PC-3 (cell line): ENCODE results near the gene TTI1. TPM values are rescaled to one million over a fixed set of nuclear protein-coding genes. Genes with fewer than 3 reads are reported as not detected.

Source experiments
- ATAC-seq: fragments of 200-7000 bp; cut with Tn5 transposase; 2 replicates; pipeline ENCODE4 v1.9.1; 2020; ENCODE audit warnings: mild to moderate bottlenecking, moderate library complexity
- BruUV-seq: library from RNA; stranded (reverse); fragments of 400-500 nt; replicated peaks from 2 replicates; lab custom pipeline; 2021; lab: Mats Ljungman, UMichigan
- CTCF ChIA-PET: fragments of 300-600 bp; sonication (Branson Sonifier 250); formaldehyde crosslinking; loops from one replicate; lab custom pipeline; 2022; ENCODE audit warnings: antibody characterized with exemption; lab: Charles Lee
- POLR2A ChIA-PET: fragments of 300-600 bp; sonication (Branson Sonifier 250); formaldehyde crosslinking; loops from one replicate; lab custom pipeline; 2022; ENCODE audit warnings: antibody characterized with exemption; ENCODE audit not compliant: unreplicated experiment; lab: Charles Lee
- DNase-seq: peaks from one replicate; pipeline ENCODE4 v3.0.0-alpha.2; 2015
- H2AFZ ChIP-seq: fragments of 300-600 bp; sonication (generic); 2 replicates; pipeline ENCODE4 v1.6.0; 2016; ENCODE audit warnings: antibody characterized with exemption, low read length
- H3F3A ChIP-seq: fragments of 300-600 bp; sonication (generic); one replicate; pipeline ENCODE4 v1.6.0; 2017; ENCODE audit warnings: antibody characterized with exemption, low read length, control low read depth, mild to moderate bottlenecking; ENCODE audit not compliant: unreplicated experiment
- H3K27ac ChIP-seq: fragments of 300-600 bp; sonication (generic); 2 replicates; pipeline ENCODE4 v1.5.1; 2016; ENCODE audit warnings: mild to moderate bottlenecking, low read length
- H3K27me3 ChIP-seq: fragments of 300-600 bp; sonication (generic); 2 replicates; pipeline ENCODE4 v1.6.1; 2016; ENCODE audit warnings: low read length, mixed read lengths
- H3K36me3 ChIP-seq: fragments of 300-600 bp; sonication (generic); 2 replicates; pipeline ENCODE4 v1.6.1; 2016; ENCODE audit warnings: low read depth, mixed run types, low read length, mixed read lengths
- H3K4me1 ChIP-seq: fragments of 300-600 bp; sonication (generic); 2 replicates; pipeline ENCODE4 v1.5.1; 2016; ENCODE audit warnings: low read length; ENCODE audit not compliant: insufficient read depth
- H3K4me2 ChIP-seq: fragments of 300-600 bp; sonication (generic); 2 replicates; pipeline ENCODE4 v1.6.0; 2016; ENCODE audit warnings: low read length
- H3K4me3 ChIP-seq: fragments of 300-600 bp; sonication (generic); 2 replicates; pipeline ENCODE4 v1.5.1; 2016; ENCODE audit warnings: mild to moderate bottlenecking, low read length, mixed read lengths
- H3K79me2 ChIP-seq: fragments of 300-600 bp; sonication (generic); 2 replicates; pipeline ENCODE4 v1.6.1; 2017; ENCODE audit warnings: low read length, mixed read lengths
- H3K9ac ChIP-seq: fragments of 300-600 bp; sonication (generic); 2 replicates; pipeline ENCODE4 v1.6.0; 2016; ENCODE audit warnings: mild to moderate bottlenecking, low read length
- H3K9me2 ChIP-seq: fragments of 300-600 bp; sonication (generic); replicated peaks from 2 replicates; pipeline ENCODE4 v1.6.1; 2016; ENCODE audit warnings: mixed run types, low read length, mixed read lengths
- H3K9me3 ChIP-seq: fragments of 300-600 bp; sonication (generic); 2 replicates; pipeline ENCODE4 v1.6.1; 2016; ENCODE audit warnings: low read length, mixed read lengths
- H4K20me1 ChIP-seq: fragments of 300-600 bp; sonication (generic); 2 replicates; pipeline ENCODE4 v1.6.1; 2016; ENCODE audit warnings: low read length, mixed read lengths
- CTCF ChIP-seq: fragments of 300-600 bp; sonication (generic); conservative IDR thresholded peaks from 2 replicates; pipeline ENCODE4 v1.5.1; 2017; ENCODE audit warnings: antibody characterized with exemption, low read depth, mild to moderate bottlenecking, low read length
- EZH2 ChIP-seq: fragments of 300-600 bp; sonication (generic); IDR thresholded peaks from one replicate; pipeline ENCODE4 v1.6.1; 2017; ENCODE audit warnings: antibody characterized with exemption, mild to moderate bottlenecking, low read length; ENCODE audit not compliant: unreplicated experiment
- EZH2phosphoT487 ChIP-seq: fragments of 300-600 bp; sonication (generic); IDR thresholded peaks from 2 replicates; pipeline ENCODE4 v1.6.1; 2018; ENCODE audit warnings: mild to moderate bottlenecking, antibody characterized with exemption, low read length, borderline replicate concordance
- intact Hi-C: fragments of 100-400 bp; cut with micrococcal nuclease; formaldehyde crosslinking; loops from 2 replicates; pipeline ENCODE4 v1.9.0; 2023
- total RNA-seq: library from RNA; depleted of rRNA; stranded (reverse); fragments of >200 nt; gene quantifications from 2 replicates; pipeline ENCODE4 v1.2.3, GENCODE V29; 2014

Gene TTI1
- total RNA-seq, 1 experiment from 2014 or later = 23.2 TPM

GRCh38 chr20:38036366-38036765 lies 3.1 kb upstream of the TTI1 start:
- Histone ChIP-seq H3K4me1 (peaks cover 59% of the 10 kb centered on the region), H4K20me1 (peaks cover 9% of the 10 kb centered on the region), H3K9me3 (no peaks in the 10 kb centered on the region), H3K9me2 (no peaks in the 10 kb centered on the region), H3K79me2 (peaks cover 100% of the 10 kb centered on the region), H3K4me2 (peak overlapping the region; percentile 59), H3K9ac (no peak overlapping the region), H3K27ac (no peak overlapping the region), H3K27me3 (no peaks in the 10 kb centered on the region), H3K36me3 (peaks cover 26% of the 10 kb centered on the region; the same call in 1 of the 2 replicates), H2AFZ (no peak overlapping the region), H3K4me3 (peak overlapping the region; percentile 54), H3F3A (no peaks in the 10 kb centered on the region)
- TF ChIP-seq EZH2phosphoT487 = no peak
- TF ChIP-seq CTCF = no peak
- TF ChIP-seq EZH2 = no peak
- no TSS peak for BruUV-seq
- CTCF ChIA-PET = no interaction called here
- POLR2A ChIA-PET = interaction anchor here (0.5 to 0.9 kb wide), 2 partner anchors 42 to 271 kb away, joined by 3 to 6 read pairs; no protein-coding TSS in a partner anchor
- intact Hi-C loops = no loop called here
- ATAC-seq (no peak), DNase-seq (no peak)

- POLR2A ChIA-PET = no interaction called here
- H4K20me1 ChIP-seq = peaks cover 9% of the 10 kb centered on the region
- CTCF ChIA-PET = no interaction called here
- TF ChIP-seq EZH2phosphoT487 = no peak
- TF ChIP-seq CTCF = no peak
- no peak for TF ChIP-seq EZH2
- peak overlapping the region; percentile 98 for H3K9ac ChIP-seq
- H3K9me2 ChIP-seq = no peaks in the 10 kb centered on the region
- H3K4me3 ChIP-seq = peak overlapping the region; percentile 94
- H3K79me2 ChIP-seq = peaks cover 100% of the 10 kb centered on the region
- peaks cover 12% of the 10 kb centered on the region; the same call in 1 of the 2 replicates for H3K36me3 ChIP-seq
- H3K27me3 ChIP-seq = no peaks in the 10 kb centered on the region
- no peaks in the 10 kb centered on the region for H3F3A ChIP-seq
- 0 out of 2 replicates have a peak overlapping the region, but pooled peaks have one; percentile 75 for H3K27ac ChIP-seq
- intact Hi-C loops = no loop called here
- ATAC-seq (no peak), DNase-seq (peak; percentile 29)
- H3K4me2 ChIP-seq = peak overlapping the region; percentile 86
- peaks cover 64% of the 10 kb centered on the region for H3K4me1 ChIP-seq
- H2AFZ ChIP-seq = no peak overlapping the region
- no peaks in the 10 kb centered on the region for H3K9me3 ChIP-seq
- BruUV-seq = TSS peak; percentile 30
Observed at GRCh38 chr20:38034961-38035360, 1.7 kb upstream of the TTI1 start.

- no TSS peak for BruUV-seq
- H3K4me2 ChIP-seq = peak overlapping the region; percentile 86
- H3K4me1 ChIP-seq = peaks cover 63% of the 10 kb centered on the region
- intact Hi-C loops = no loop called here
- H4K20me1 ChIP-seq = peaks cover 9% of the 10 kb centered on the region
- H3K27me3 ChIP-seq = no peaks in the 10 kb centered on the region
- no peaks in the 10 kb centered on the region for H3K9me3 ChIP-seq
- peak overlapping the region; percentile 86 for H2AFZ ChIP-seq
- no peaks in the 10 kb centered on the region for H3K9me2 ChIP-seq
- CTCF ChIA-PET = no interaction called here
- POLR2A ChIA-PET = interaction anchor here (0.8 to 1.4 kb wide), 2 partner anchors 10 to 13 kb away, joined by 3 to 5 read pairs; no protein-coding TSS in a partner anchor
- ATAC-seq (peak; percentile 8), DNase-seq (no peak)
- TF ChIP-seq EZH2 (no peak), EZH2phosphoT487 (no peak), CTCF (no peak)
- peak overlapping the region; percentile 75 for H3K27ac ChIP-seq
- peaks cover 100% of the 10 kb centered on the region for H3K79me2 ChIP-seq
- peak overlapping the region; percentile 94 for H3K4me3 ChIP-seq
- H3K9ac ChIP-seq = peak overlapping the region; percentile 98
- H3K36me3 ChIP-seq = peaks cover 11% of the 10 kb centered on the region; the same call in 1 of the 2 replicates
- no peaks in the 10 kb centered on the region for H3F3A ChIP-seq
Observed at GRCh38 chr20:38034108-38034649, 923 bp upstream of the TTI1 start.
